Right renal cortex interstitium (tissue), 3 donors: Measurements from ENCODE around the gene IL16. TPM values are rescaled to one million over a fixed set of nuclear protein-coding genes. Genes with fewer than 3 reads are reported as not detected.

Experiments used
- DNase-seq, 3 donors: peaks; one replicate each; pipeline ENCODE4 v3.0.0-alpha.2; 2013; ENCODE audit warnings: low read depth in 3 of 3, low spot score in 2 of 3
- polyA plus RNA-seq, 3 donors: library from polyadenylated mRNA; unstranded; fragments of 120-200 nt; gene quantifications; one replicate each; pipeline ENCODE4 v1.2.1, GENCODE V29; 2013; ENCODE audit not compliant: insufficient read length in 3 of 3

Gene IL16
- polyA plus RNA-seq, 3 donors = 4.9 to 6.2 (median 6.1) TPM

- no peak for DNase-seq
Measured at GRCh38 chr15:81254277-81254915, 57.7 kb downstream of the IL16 start.

DNA sequence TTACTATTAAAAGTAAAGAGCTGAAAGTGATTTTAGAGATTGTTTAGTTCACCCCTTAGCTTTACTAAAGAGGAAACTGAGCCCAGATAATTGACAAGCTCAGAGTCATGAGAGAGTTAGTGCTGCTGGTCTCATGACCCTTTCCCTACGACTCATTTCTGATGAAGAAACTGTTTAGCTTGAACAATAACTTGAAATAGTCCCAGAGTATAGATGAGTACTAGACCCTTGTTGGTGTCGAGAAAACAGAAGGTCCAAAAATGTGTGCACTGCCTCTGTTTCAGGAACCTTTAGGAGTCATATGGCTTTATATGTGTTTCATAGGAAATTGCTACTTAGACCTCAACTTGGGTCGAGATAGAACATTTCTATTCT, 58.2 kb downstream of the IL16 start:
- DNase-seq = no peak

DNA sequence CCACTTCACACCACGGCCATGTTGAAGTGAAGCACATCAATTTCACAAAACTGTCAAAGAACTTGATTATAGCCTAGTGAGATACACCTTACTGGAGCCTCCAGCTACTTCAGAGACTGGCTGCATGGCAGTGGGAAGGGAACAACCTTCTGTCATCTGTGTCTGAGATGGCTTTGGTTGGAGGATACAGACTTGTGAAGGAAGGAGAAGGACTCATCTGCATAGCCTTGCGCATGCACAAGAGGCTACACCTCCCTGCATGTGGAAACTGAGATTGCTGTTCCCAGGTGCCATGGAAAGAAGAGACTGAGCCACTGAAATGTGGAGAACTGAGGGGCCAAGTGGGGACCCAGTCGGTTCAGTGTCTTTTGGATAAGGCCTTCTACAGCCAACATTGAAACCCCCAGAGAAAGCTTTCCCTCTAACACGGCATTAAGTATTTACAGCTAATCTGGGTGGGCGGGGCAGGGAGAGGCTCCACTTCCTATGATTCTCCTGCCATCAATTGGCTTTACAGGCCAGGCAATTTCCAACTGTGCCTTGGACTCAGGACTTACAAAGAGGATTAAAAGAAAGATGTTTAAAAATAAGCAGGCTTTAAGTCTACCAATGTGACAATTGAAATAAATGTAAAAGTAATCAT, 58.8 kb downstream of the IL16 start:
- no peak for DNase-seq

DNA sequence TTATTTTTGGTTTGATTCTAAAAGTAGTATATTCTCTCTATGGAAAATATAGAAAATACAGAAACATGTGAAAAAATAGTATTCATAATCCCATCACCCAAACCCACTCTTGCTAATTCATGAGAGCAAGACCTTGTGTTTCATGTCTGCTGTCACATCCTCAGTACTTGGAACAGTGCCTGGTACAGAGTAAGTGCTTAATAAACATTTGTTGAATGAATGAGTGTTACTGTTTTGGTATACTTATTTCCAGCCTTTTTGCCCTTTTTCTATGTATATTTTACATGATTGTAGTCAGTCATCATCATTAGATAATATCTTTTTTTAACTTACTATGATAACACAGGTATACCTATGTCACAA, 59.3 kb downstream of the IL16 start:
- no peak for DNase-seq

GRCh38 chr15:81256916-81257315, 60.2 kb downstream of the IL16 start:
- no peak for DNase-seq

- DNase-seq = no peak
Measured at GRCh38 chr15:81257435-81257834, 60.8 kb downstream of the IL16 start.

DNA sequence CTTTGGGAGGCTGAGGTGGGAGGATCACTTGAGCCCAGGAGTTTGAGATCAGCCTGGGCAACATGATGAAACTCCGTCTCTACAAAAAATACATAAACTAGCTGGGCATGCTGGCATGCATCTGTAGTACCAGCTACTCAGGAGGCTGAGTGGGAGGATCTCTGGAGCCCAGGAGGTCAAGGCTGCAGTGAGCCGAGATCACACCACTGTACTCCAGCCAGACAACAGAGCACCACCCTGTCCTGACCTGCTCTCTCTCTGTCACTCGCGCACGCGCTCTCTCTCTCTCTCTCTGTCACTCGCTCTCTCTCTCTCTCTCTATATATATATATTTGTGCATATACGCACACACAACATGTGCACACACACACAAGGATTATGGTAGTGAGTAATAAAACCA, 61.8 kb downstream of the IL16 start:
- DNase-seq = no peak

GRCh38 chr15:81259760-81260298, 63.1 kb downstream of the IL16 start:
- DNase-seq = no peak

DNA sequence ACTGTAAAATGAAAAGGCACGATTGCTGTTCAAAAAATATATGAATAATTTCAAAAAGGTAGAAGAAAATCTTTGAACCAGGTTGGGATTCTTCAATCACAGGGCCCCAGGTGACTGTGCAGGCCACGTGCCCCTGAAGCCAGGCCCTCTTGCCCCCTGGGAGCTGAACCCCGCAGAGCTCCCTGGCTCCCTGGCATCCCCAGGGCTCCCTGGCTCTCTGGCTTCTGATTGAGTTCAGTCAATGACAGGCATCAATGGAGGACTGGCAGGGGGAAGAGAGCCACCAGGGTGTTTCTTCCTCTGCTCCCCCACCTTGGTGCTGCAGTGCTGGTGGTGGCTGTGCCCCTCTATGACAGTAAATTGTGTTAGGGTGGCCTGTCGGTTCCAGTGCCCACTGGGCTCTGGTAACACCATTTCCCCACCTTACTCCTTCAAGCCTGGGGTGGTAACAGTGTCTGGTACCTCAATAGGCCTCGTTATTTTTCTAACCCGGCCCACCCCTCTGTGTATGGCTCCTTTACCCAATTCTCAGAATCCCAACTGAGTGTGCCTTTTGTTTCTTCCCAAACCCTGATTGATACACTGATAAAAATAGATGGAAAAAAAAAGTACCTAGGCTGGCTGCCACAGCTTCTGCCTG, 64.6 kb downstream of the IL16 start:
- DNase-seq = no peak

- DNase-seq = no peak
Measured at GRCh38 chr15:81263477-81263876, 66.8 kb downstream of the IL16 start.

- no peak for DNase-seq
Measured at GRCh38 chr15:81264072-81264857, 67.6 kb downstream of the IL16 start.

GRCh38 chr15:81265256-81265943, 68.7 kb downstream of the IL16 start:
- no peak for DNase-seq

- peak; percentile 51 to 65 (median 59) for DNase-seq
Measured at GRCh38 chr15:81265944-81266775, 69.5 kb downstream of the IL16 start.

DNA sequence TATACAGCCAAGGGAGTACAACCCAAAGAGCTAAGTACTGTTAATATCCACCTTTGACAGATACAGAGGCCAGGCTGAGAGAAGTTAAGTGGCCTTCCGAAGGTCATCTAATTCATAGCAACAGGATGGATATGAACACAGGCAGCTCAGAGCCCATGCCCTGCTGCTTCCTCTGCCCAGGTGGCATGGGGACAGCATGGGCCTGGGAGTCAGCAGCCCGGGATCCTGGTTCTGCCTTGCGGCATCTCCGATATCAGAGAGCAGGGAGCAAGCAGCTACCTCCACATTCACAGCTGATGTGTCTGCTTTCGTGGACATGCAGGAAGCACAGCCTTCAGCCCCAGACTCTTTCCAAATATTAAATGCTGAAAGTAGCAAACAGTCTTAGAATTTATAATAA, 71.7 kb downstream of the IL16 start:
- DNase-seq = no peak

DNA sequence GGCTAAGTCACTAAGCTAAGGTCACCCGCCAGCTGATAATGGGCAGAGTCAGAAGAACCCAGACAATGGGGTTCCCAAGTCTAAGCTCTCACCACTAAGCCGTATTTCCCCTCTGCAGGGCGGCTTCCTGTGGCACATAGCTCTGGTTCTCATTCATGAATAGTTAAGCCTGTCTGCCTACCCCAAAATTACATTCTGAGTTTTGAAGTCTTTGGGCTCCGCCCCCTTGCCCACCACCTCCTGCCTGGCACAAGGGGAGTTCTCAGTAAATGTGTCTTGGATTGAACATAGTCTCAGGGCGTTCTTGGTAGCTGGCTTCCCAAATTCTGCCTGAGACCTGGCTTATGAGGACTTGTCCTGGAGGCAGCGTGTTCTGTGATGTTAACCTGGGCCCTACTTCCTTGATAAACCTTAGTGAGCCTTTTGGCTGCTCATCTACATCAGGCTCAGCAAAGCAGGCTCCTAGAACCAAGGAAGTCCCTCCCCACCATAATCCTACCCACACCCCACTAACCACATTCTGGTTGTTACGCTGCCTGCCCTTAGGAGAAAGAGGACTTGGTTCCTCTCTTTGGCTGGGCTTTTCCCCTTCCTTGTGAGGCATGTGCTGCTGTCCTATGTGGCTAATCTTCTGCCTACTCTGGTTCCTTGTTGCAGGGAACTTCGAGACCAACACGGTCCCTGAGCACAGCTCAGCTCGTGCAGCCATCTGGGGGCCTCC, 72.4 kb downstream of the IL16 start:
- DNase-seq = no peak

DNA sequence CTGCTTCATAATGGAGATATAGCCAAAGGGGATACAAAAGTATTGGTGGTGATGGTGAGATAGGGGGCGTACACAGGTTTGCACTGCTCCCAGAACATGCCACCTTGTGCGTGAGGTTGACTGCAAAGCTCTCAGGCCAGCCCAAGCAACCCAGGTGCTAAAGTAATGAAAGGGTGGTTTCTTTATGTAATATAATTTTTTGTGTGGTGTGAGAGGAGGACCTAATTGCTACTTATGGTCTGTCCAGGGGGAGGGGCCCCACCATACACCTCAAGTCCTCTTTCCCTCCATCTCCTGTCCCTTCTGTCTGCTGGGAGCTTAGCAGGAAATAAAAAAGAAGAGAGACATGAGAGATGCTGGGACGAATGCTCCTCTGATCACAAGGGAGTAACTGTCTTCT, 73.5 kb downstream of the IL16 start:
- DNase-seq = no peak

GRCh38 chr15:81270781-81271491, 74.3 kb downstream of the IL16 start:
- DNase-seq = no peak
